HG03469 (cell line): ENCODE results near the gene SULT2B1.

ENCODE experiments used
- ATAC-seq: cut with Tn5 transposase; IDR thresholded peaks from one replicate; pipeline ENCODE4 v1.9.1; 2021; ENCODE audit warnings: mild to moderate bottlenecking, moderate library complexity, moderate number of reproducible peaks; ENCODE audit not compliant: unreplicated experiment

Gene SULT2B1

DNA sequence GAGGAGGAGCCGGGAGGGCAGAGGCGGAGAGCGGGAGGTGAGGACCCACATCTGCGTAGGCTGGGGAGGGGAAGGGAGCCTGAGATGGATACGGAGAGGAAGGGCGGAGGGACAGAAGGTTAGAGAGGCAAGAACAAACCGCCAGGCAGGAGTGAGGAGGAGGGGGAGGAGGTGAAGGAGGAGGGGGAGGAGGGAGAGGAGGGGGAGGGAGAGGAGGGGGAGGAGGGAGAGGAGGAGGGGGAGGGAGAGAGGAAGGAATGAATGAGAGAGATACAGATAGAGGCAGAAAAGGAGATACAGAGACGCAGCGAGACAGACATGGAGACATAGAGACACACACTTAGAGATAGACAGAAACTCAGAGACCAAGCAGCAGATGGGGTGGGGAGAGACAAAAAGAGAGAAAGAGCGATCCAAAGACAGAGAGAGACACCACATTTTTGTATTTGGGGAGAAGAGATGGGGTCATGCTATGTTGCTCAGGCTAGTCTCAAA is 94.8 kb downstream of the SULT2B1 start:
- ATAC-seq: no peak

DNA sequence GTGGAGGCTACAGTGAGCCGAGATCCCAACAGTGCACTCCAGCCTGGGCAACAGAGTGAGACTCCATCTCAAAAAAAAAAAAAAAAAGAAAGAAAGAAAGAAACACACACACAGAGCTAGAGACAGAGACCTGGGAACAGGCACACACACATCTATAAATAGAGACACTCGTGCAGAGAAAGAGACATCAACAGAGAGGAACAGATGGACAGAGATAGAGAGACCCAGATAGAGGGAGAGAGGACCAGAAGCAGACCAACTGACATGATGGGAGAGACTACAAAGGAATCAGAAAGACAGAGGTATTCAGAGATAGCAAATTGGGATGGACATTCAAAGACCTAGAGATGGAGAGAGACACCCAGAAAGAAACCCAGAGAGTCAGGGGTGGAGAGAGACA is 96.2 kb downstream of the SULT2B1 start:
- ATAC-seq: no peak
